Natural killer cell (primary cell): ENCODE results near the gene TOR4A. TPM values are rescaled to one million over a fixed set of nuclear protein-coding genes. Genes with fewer than 3 reads are reported as not detected.

ENCODE experiments used
- ATAC-seq, 3 donors: fragments of 150-1000 bp in 2 of 3; fragments of 200-7000 bp in 1 of 3; cut with Tn5 transposase; 1 replicate in 1 of 3; 2 replicates in 2 of 3; pipeline ENCODE4 v1.10.0; 2021; ENCODE audit warnings: mild to moderate bottlenecking in 2 of 3, moderate library complexity in 2 of 3
- DNase-seq, 2 donors: peaks; one replicate each; pipeline versions ENCODE4 v3.0.0 to v3.0.0-alpha.2; 2013 to 2021; ENCODE audit warnings: mixed read lengths in 1 of 2
- H3K27ac ChIP-seq: one replicate; pipeline ENCODE4 v1.5.1; 2013; ENCODE audit warnings: mild to moderate bottlenecking, low read length
- H3K27me3 ChIP-seq: one replicate; pipeline ENCODE4 v1.6.1; 2013; ENCODE audit warnings: low read length; ENCODE audit not compliant: control insufficient read depth, insufficient read depth
- H3K36me3 ChIP-seq: one replicate; pipeline ENCODE4 v1.6.1; 2013; ENCODE audit warnings: low read length; ENCODE audit not compliant: control insufficient read depth, insufficient read depth
- H3K4me1 ChIP-seq: one replicate; pipeline ENCODE4 v1.6.1; 2013; ENCODE audit warnings: low read length; ENCODE audit not compliant: control insufficient read depth, insufficient read depth
- H3K4me3 ChIP-seq: one replicate; pipeline ENCODE4 v1.5.1; 2013; ENCODE audit warnings: low read length
- H3K9me3 ChIP-seq: one replicate; pipeline ENCODE4 v1.6.1; 2013; ENCODE audit warnings: low read length; ENCODE audit not compliant: control insufficient read depth, insufficient read depth
- H3K27ac Mint-ChIP-seq, 2 donors: one replicate each; pipeline ENCODE4 v1.8.0; 2022; ENCODE audit warnings: mild to moderate bottlenecking in 2 of 2, mixed read lengths in 2 of 2, moderate library complexity in 1 of 2
- H3K27me3 Mint-ChIP-seq, 2 donors: one replicate each; pipeline ENCODE4 v1.8.0; 2022; ENCODE audit warnings: low read depth in 2 of 2, mixed read lengths in 2 of 2
- H3K36me3 Mint-ChIP-seq: one replicate; pipeline ENCODE4 v1.8.0; 2022; ENCODE audit warnings: mixed read lengths
- H3K4me1 Mint-ChIP-seq, 2 donors: one replicate each; pipeline ENCODE4 v1.8.0; 2022; ENCODE audit warnings: mixed read lengths in 2 of 2
- H3K4me3 Mint-ChIP-seq: one replicate; pipeline ENCODE4 v1.8.0; 2022; ENCODE audit warnings: mild to moderate bottlenecking, moderate library complexity, mixed read lengths
- H3K9me3 Mint-ChIP-seq, 2 donors: one replicate each; pipeline ENCODE4 v1.8.0; 2022; ENCODE audit warnings: mixed read lengths in 2 of 2
- WGBS: methylation state at CpG from one replicate; pipeline ENCODE4 v1.1.7; 2013; ENCODE audit warnings: missing lambda C conversion rate; ENCODE audit not compliant: insufficient coverage; 5-methylcytosine and 5-hydroxymethylcytosine counted together
- intact Hi-C: fragments of 100-400 bp; cut with micrococcal nuclease; formaldehyde crosslinking; loops from one replicate; pipeline ENCODE4 v1.14.2; 2022
- total RNA-seq, 4 donors: library from RNA; stranded (reverse); fragments of 120-200 nt in 1 of 4; gene quantifications; one replicate each; pipeline versions ENCODE4 v1.2.3 to v1.2.4, GENCODE V29; 2013 to 2022
- TF ChIP-seq, protein P1 (sequence below): fragments of 200-600 bp; IDR thresholded peaks from one replicate; pipeline ENCODE4 v1.8.0; 2022; ENCODE audit warnings: antibody characterized with exemption

Gene TOR4A
- total RNA-seq, 3 donors from 2014 or later (not counting 1 experiment from before 2014, with no cell fraction given), result 16.3 to 24.6 (median 19.2) TPM

DNA sequence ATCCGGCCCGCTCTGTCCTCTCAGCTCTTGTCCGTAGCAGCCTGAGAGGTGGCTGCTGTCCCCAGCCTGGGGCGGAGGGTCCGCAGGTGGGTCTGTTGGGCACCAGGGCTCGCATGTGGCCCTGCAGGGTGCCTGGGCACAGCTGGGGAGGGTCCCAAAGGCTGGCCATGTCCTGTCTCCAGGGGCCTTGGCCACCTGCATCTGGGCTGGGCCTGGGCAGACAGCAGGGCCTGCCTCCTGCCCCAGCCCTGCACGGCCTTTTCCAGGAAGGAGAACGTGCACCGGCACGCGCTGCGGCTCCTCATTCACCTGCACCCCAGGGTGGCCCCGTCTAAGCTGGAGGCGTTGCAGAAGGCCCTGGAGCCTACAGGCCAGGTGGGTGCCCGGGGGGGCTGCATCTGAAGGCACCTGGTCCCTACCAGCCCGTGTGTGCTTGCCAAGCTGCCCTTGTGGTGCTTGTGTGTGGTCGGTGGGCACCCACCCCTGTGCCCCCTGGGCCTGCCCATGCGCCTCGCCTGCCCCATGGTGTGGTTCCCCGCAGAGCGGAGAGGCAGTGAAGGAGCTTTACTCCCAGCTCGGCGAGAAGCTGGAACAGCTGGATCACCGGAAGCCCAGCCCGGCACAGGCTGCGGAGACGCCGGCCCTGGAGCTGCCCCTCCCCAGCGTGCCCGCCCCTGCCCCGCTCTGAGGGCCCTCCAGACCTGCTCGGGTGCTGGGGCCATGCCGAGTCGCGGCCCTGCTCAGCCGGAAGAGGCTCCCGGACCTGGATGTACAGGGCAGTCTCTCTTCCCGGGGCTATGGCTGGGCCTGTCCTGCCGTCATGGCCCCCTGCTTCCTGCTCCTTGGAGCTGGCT is 5.1 kb upstream of the TOR4A start:
- Histone ChIP-seq H3K27ac (no peak overlapping the region), H3K9me3 (no peaks in the 10 kb centered on the region), H3K36me3 (peaks cover 19% of the 10 kb centered on the region), H3K4me3 (no peak overlapping the region), H3K27me3 (no peaks in the 10 kb centered on the region), H3K4me1 (peaks cover 46% of the 10 kb centered on the region)
- Mint-ChIP-seq H3K36me3 (no peaks in the 10 kb centered on the region), H3K4me3 (no peak overlapping the region), H3K27me3 (no peaks in the 10 kb centered on the region), H3K4me1 (peaks cover 11 to 40% of the 10 kb centered on the region in 2 donors), H3K27ac (no peak overlapping the region), H3K9me3 (no peaks in the 10 kb centered on the region)
- TF ChIP-seq, protein P1, sequence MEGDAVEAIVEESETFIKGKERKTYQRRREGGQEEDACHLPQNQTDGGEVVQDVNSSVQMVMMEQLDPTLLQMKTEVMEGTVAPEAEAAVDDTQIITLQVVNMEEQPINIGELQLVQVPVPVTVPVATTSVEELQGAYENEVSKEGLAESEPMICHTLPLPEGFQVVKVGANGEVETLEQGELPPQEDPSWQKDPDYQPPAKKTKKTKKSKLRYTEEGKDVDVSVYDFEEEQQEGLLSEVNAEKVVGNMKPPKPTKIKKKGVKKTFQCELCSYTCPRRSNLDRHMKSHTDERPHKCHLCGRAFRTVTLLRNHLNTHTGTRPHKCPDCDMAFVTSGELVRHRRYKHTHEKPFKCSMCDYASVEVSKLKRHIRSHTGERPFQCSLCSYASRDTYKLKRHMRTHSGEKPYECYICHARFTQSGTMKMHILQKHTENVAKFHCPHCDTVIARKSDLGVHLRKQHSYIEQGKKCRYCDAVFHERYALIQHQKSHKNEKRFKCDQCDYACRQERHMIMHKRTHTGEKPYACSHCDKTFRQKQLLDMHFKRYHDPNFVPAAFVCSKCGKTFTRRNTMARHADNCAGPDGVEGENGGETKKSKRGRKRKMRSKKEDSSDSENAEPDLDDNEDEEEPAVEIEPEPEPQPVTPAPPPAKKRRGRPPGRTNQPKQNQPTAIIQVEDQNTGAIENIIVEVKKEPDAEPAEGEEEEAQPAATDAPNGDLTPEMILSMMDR, result no peak
- intact Hi-C loops, result no loop called here
- no peak for DNase-seq
- 93% methylated on average over 39 of the region's 39 CpGs for WGBS
- no peak for ATAC-seq

DNA sequence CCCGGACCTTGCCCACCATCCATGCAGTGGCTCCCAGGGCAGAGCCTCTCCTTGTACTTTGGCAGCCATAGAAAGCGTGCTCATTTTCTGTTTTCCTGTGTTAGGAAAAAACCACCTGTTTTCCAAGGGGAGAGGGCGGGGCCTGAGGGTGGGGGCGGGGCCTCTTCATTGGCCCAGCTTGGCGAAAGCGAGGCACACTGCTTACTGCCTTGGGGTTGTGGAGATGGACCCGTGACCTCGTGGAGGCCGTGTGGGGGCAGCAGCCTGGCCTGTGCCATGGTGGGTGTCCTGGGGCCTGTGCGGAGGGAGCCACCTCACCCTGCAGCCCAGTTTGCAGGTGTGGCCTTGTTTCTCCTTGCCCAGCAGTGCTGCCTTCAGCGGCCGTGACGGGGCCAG is 4.4 kb upstream of the TOR4A start:
- Histone ChIP-seq H3K27ac (no peak overlapping the region), H3K9me3 (no peaks in the 10 kb centered on the region), H3K4me1 (peaks cover 50% of the 10 kb centered on the region), H3K4me3 (no peak overlapping the region), H3K27me3 (no peaks in the 10 kb centered on the region), H3K36me3 (peaks cover 15% of the 10 kb centered on the region)
- Mint-ChIP-seq H3K27ac (no peak overlapping the region), H3K9me3 (no peaks in the 10 kb centered on the region), H3K36me3 (no peaks in the 10 kb centered on the region), H3K4me1 (peaks cover 11 to 47% of the 10 kb centered on the region in 2 donors), H3K4me3 (no peak overlapping the region), H3K27me3 (no peaks in the 10 kb centered on the region)
- intact Hi-C loops, result no loop called here
- WGBS, result 94% methylated on average over 13 of the region's 13 CpGs
- ATAC-seq (no peak), DNase-seq (no peak)
- TF ChIP-seq, protein P1, result no peak

DNA sequence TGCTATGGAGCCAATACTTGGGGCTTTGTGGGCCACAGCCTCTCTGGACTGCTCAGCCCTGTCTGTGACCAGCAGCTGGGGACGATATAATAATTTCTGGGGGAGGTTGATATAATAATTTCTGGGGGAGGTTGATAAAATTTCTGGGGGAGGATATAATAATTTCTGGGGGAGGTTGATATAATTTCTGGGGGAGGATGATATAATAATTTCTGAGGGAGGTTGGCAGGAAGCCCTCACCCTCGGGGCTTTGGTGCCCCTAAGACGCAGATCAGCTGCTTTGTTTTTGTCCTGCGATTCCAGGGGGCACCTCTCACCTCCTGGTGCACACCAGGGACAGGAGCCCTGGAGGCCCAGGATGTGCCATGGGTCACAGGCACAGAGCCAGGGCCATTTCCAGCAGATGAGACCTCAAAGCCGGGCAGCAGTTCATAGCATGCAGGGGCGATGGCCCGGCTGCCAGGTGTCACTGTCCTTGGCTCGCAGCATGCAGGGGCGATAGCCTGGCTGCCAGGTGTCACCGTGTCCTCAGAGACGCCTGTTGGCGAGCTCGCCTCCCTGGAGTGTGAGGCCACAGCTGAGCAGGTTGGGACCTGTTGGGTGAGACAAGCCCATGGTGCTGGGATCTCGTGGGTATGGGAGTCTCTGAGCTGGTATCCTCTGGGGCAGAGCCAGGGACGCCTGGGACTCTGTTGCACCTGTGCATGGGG is 3.8 kb upstream of the TOR4A start:
- no peaks in the 10 kb centered on the region for H3K27me3 ChIP-seq
- ATAC-seq (no peak), DNase-seq (no peak)
- intact Hi-C loops, result no loop called here
- peaks cover 15% of the 10 kb centered on the region for H3K36me3 ChIP-seq
- H3K27ac Mint-ChIP-seq, result no peak overlapping the region
- H3K36me3 Mint-ChIP-seq, result no peaks in the 10 kb centered on the region
- H3K27me3 Mint-ChIP-seq, result no peaks in the 10 kb centered on the region
- TF ChIP-seq, protein P1, result no peak
- WGBS, result 83% methylated on average over 15 of the region's 15 CpGs
- no peak overlapping the region for H3K4me3 ChIP-seq
- peaks cover 11 to 42% of the 10 kb centered on the region in 2 donors for H3K4me1 Mint-ChIP-seq
- H3K9me3 ChIP-seq, result no peaks in the 10 kb centered on the region
- no peaks in the 10 kb centered on the region for H3K9me3 Mint-ChIP-seq
- no peak overlapping the region for H3K4me3 Mint-ChIP-seq
- H3K4me1 ChIP-seq, result peaks cover 50% of the 10 kb centered on the region
- no peak overlapping the region for H3K27ac ChIP-seq
